ENCODE measurements around the gene LRMDA.

The LRMDA gene

DNA sequence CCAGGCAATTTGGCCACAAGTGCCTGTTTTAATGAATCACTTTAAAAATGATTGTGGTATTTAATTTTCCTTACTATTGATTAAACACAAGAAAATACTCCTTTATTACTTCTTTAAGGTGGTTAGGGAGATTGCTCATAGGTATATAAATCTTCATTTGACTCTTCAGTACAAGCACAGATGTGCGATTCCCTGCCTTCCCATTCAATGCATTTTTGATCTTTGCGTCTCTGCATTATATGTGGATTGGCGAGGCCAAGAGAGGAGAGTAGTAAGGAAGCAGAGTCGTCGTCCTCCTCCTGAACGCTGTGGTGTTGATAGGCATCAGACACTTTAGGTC is 683.7 kb downstream of the LRMDA start:
- H3K4me3 ChIP-seq (ENCODE audit: low read length), result no peak overlapping the region
- TF ChIP-seq, protein P1, sequence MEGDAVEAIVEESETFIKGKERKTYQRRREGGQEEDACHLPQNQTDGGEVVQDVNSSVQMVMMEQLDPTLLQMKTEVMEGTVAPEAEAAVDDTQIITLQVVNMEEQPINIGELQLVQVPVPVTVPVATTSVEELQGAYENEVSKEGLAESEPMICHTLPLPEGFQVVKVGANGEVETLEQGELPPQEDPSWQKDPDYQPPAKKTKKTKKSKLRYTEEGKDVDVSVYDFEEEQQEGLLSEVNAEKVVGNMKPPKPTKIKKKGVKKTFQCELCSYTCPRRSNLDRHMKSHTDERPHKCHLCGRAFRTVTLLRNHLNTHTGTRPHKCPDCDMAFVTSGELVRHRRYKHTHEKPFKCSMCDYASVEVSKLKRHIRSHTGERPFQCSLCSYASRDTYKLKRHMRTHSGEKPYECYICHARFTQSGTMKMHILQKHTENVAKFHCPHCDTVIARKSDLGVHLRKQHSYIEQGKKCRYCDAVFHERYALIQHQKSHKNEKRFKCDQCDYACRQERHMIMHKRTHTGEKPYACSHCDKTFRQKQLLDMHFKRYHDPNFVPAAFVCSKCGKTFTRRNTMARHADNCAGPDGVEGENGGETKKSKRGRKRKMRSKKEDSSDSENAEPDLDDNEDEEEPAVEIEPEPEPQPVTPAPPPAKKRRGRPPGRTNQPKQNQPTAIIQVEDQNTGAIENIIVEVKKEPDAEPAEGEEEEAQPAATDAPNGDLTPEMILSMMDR (conservative IDR thresholded peaks at IDR 0.05; ENCODE audit: low read depth, low read length), result no peak
- no peak for DNase-seq (ENCODE audit: low read depth)

DNA sequence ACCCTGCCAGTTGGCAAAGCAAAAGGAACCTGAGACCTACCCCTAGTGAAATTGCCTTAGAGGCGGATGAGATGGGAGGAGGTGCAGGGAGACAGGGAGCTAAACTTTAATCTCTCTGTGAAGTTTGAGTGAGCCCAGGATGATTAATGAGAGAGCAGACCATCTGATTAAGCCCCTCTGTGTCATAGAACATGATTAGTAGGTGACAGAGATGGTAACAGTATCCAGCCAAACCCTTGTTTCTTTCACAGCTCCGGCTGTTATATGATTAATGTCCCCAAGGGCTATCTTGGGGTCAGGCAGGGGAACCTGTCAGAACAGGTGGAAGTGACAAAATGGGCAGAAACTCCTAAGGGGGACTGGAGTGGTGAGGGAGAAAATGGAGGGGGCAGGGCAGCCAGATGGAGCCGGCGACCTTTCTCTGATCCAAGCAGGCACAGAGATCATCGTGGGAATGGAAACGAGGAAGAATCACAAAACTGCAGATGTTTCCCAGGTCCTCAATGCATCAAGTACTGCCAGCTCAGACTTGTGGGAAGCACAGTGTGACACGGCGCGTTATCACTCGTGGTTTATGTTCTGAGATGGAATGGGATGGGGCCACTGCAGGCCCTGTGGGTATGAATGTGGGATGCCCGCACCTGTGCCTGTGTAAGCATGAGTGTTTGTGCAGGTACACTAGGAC is 684.2 kb downstream of the LRMDA start:
- TF ChIP-seq, protein P1 (conservative IDR thresholded peaks at IDR 0.05; ENCODE audit: low read depth, low read length), result no peak

DNA sequence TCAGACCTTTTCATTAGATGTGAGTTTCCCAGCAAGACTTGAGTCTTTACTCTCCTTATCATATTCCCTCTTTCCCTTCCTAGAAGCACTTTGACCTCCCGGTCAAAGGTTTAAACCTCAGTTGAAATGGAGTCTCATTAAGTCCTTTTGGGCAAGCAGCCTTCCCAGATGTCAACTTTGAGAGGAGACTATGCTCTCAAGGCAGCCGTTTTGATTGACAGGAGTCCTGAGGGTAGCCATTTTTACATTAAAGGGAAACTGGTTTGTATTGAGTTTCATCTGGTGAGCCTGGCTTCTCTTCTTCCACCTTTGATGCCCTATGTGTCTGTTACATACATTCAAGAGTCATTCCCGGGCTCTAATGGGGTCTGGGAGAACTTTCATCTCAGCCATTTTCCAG is 685.1 kb downstream of the LRMDA start:
- H3K4me3 ChIP-seq (ENCODE audit: low read length), result no peak overlapping the region
- no peak for DNase-seq (ENCODE audit: low read depth)
- TF ChIP-seq, protein P1 (conservative IDR thresholded peaks at IDR 0.05; ENCODE audit: low read depth, low read length), result no peak

More for the DNA sequence above, 684.2 kb downstream of the LRMDA start:
- DNase-seq (ENCODE audit: low read depth), result no peak
- H3K4me3 ChIP-seq (ENCODE audit: low read length), result no peak overlapping the region

DNA sequence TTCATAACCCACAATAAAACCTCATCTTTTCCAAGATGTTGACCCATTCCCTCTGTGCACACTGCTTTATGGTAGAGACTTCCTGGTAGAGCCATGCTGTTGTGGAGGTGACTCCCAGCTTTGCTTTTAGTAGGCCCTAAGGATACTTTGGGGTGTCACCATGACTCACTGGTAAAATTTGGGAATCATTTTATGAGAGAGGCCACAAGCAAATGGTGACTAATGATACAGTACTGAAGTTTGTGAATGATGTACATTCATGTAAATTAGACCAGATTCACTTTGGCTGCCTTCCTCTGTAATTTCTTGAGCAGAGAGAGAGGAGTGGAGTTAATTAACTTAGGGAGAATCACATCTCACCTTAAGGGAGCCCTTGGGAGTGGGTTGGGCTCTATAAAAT is 686.5 kb downstream of the LRMDA start:
- DNase-seq (ENCODE audit: low read depth), result no peak
- no peak overlapping the region for H3K4me3 ChIP-seq (ENCODE audit: low read length)
- TF ChIP-seq, protein P1 (conservative IDR thresholded peaks at IDR 0.05; ENCODE audit: low read depth, low read length), result no peak

DNA sequence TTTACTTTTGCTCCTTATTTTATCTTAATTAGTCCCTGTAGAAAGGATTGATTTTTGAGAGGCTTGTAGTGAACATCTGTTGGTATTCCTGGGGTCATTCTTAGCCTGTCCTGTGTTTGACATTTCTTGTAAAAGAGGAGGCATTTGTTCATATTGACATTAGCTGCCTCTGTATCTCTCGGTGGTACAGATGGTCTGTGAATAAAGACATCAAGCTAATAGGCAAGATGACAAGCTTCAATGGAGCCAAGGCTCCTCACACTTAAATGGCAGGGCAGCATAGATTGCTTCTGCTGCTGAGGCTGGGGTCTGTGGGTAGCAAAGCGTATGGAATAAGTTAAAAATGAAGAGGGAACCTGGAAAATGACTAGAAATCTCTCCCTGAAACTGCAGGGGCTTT is 687.6 kb downstream of the LRMDA start:
- H3K4me3 ChIP-seq (ENCODE audit: low read length), result no peak overlapping the region
- DNase-seq (ENCODE audit: low read depth), result no peak
- TF ChIP-seq, protein P1 (conservative IDR thresholded peaks at IDR 0.05; ENCODE audit: low read depth, low read length), result no peak

DNA sequence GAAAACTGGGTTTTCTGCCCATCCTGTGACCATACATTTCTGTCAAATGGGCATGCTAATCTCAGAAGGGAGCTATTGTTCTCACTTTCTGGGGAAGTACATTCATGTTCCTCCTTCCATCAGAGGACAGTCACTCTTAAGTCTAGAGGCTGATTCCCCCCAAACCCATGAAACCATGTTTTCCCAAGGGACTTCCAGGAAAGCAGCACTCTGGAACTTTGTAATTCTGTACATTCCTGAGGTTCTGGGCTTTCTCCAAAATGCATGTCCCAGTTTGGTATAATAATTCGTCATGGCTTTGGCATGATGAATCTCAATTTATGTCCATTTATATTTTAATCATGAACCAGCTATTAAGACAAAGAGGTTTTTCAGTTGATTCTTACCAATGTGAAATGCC is 688.1 kb downstream of the LRMDA start:
- no peak overlapping the region for H3K4me3 ChIP-seq (ENCODE audit: low read length)
- TF ChIP-seq, protein P1 (conservative IDR thresholded peaks at IDR 0.05; ENCODE audit: low read depth, low read length), result no peak
- no peak for DNase-seq (ENCODE audit: low read depth)

DNA sequence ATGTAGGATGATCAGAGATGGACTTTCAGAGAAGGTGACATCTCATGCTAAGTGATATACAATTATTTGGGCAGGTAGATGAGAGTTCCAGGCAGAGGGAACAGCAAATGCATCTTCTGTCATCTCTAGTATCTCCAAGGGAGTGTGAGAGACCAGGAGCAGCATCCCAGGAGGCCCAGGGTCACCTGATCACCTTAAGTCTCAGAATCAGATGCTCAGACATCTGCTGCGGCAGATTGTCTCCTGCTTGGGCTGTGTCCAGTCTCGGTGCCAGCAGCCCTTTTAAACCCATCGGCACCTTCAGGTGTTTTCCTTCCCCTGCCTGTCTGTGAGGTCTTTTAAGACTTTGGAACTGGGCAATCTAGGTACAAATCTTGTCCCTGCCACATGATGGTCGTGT is 690.6 kb downstream of the LRMDA start:
- no peak overlapping the region for H3K4me3 ChIP-seq (ENCODE audit: low read length)
- DNase-seq (ENCODE audit: low read depth), result no peak
- TF ChIP-seq, protein P1 (conservative IDR thresholded peaks at IDR 0.05; ENCODE audit: low read depth, low read length), result no peak
